HepG2 (cell line): ENCODE data around the gene ELP5. TPM values are rescaled to one million over a fixed set of nuclear protein-coding genes. Genes with fewer than 3 reads are reported as not detected.

Experiments used
- ARNT ChIP-seq: fragments of 450-650 bp; IDR thresholded peaks from 2 replicates; pipeline ENCODE4 v1.6.1; 2017
- ARNT2 ChIP-seq: sonication (generic); formaldehyde crosslinking; IDR thresholded peaks from 2 replicates; pipeline ENCODE4 v1.8.0; 2022; ENCODE audit warnings: mild to moderate bottlenecking, low read depth, missing genetic modification reagents, moderate library complexity
- ATM ChIP-seq: fragments of 450-650 bp; IDR thresholded peaks from 2 replicates; pipeline ENCODE4 v1.7.1; 2017; ENCODE audit warnings: mild to moderate bottlenecking, borderline replicate concordance
- DPF2 ChIP-seq: sonication (generic); formaldehyde crosslinking; IDR thresholded peaks from 2 replicates; pipeline ENCODE4 v1.4.0; 2020; ENCODE audit warnings: mild to moderate bottlenecking, low read depth, missing genetic modification reagents, borderline replicate concordance
- GABPA ChIP-seq, 2 experiments: IDR thresholded peaks; 2 replicates each; pipeline ENCODE4 v1.6.1; 2011 to 2016; ENCODE audit warnings: low read depth in 2 of 2, low read length in 1 of 2, missing biosample characterization in 1 of 2, missing genetic modification characterization in 1 of 2
- IRX3 ChIP-seq: sonication (generic); formaldehyde crosslinking; IDR thresholded peaks from 2 replicates; pipeline ENCODE4 v1.8.1; 2023; ENCODE audit warnings: mild to moderate bottlenecking, low read depth, missing genetic modification reagents, borderline replicate concordance
- MEIS2 ChIP-seq: sonication (generic); formaldehyde crosslinking; IDR thresholded peaks from 2 replicates; pipeline ENCODE4 v1.9.0; 2021; ENCODE audit warnings: mild to moderate bottlenecking, missing genetic modification reagents
- NFYB ChIP-seq: sonication (generic); formaldehyde crosslinking; IDR thresholded peaks from 2 replicates; pipeline ENCODE4 v1.4.0; 2020; ENCODE audit warnings: missing genetic modification reagents
- NR1H2 ChIP-seq: sonication (generic); formaldehyde crosslinking; IDR thresholded peaks from 2 replicates; pipeline ENCODE4 v1.8.1; 2022; ENCODE audit warnings: low read depth, missing genetic modification reagents, borderline replicate concordance
- NR2F2 ChIP-seq: IDR thresholded peaks from 2 replicates; pipeline ENCODE4 v1.6.1; 2012; ENCODE audit warnings: low read depth, inconsistent platforms, borderline replicate concordance
- ZKSCAN8 ChIP-seq: IDR thresholded peaks from 2 replicates; pipeline ENCODE4 v1.6.1; 2016; ENCODE audit warnings: borderline replicate concordance, missing genetic modification reagents, missing compliant biosample characterization
- ZMYM2 ChIP-seq: sonication (generic); formaldehyde crosslinking; IDR thresholded peaks from 2 replicates; pipeline ENCODE4 v1.8.0; 2022; ENCODE audit warnings: mild to moderate bottlenecking, missing genetic modification reagents
- ZMYM3 ChIP-seq: sonication (generic); formaldehyde crosslinking; IDR thresholded peaks from 2 replicates; pipeline ENCODE4 v1.5.1; 2020; ENCODE audit warnings: mild to moderate bottlenecking, missing genetic modification reagents
- ZNF143 ChIP-seq: sonication (generic); formaldehyde crosslinking; IDR thresholded peaks from 2 replicates; pipeline ENCODE4 v1.4.0; 2020; ENCODE audit warnings: missing genetic modification reagents
- ZNF264 ChIP-seq: sonication (generic); formaldehyde crosslinking; IDR thresholded peaks from 2 replicates; pipeline ENCODE4 v1.4.0; 2020; ENCODE audit warnings: missing genetic modification reagents
- ZNF274 ChIP-seq: sonication (generic); formaldehyde crosslinking; IDR thresholded peaks from 2 replicates; pipeline ENCODE4 v1.5.1; 2020; ENCODE audit warnings: mild to moderate bottlenecking, missing genetic modification reagents
- ZNF737 ChIP-seq: sonication (generic); formaldehyde crosslinking; IDR thresholded peaks from 2 replicates; pipeline ENCODE4 v1.5.0; 2020; ENCODE audit warnings: missing genetic modification reagents, mild to moderate bottlenecking, borderline replicate concordance
- ZNF781 ChIP-seq: sonication (generic); formaldehyde crosslinking; IDR thresholded peaks from 2 replicates; pipeline ENCODE4 v1.5.1; 2020; ENCODE audit warnings: borderline replicate concordance, mild to moderate bottlenecking, missing genetic modification reagents; ENCODE audit errors: not compliant biosample characterization
- ZNF790 ChIP-seq: sonication (generic); formaldehyde crosslinking; IDR thresholded peaks from 2 replicates; pipeline ENCODE4 v1.8.0; 2022; ENCODE audit warnings: missing genetic modification reagents, mild to moderate bottlenecking, borderline replicate concordance
- ZNF878 ChIP-seq: sonication (generic); formaldehyde crosslinking; IDR thresholded peaks from 2 replicates; pipeline ENCODE4 v1.8.1; 2023; ENCODE audit warnings: mild to moderate bottlenecking, missing genetic modification reagents, moderate library complexity
- ZSCAN31 ChIP-seq: sonication (generic); formaldehyde crosslinking; IDR thresholded peaks from 2 replicates; pipeline ENCODE4 v1.5.0; 2020; ENCODE audit warnings: low read depth, mild to moderate bottlenecking, missing genetic modification reagents
- polyA plus RNA-seq, 8 experiments: library from polyadenylated mRNA; depleted of rRNA in 3 of 8; stranded (reverse) in 7 of 8; unstranded in 1 of 8; fragments of >200 nt; fragmentation: Illumina TruSeq in 4 of 8; extraction: Trizol in 4 of 8; gene quantifications; 2 replicates each; pipeline versions ENCODE4 v1.2.1 to v1.2.3, GENCODE V29; 2011 to 2016; ENCODE audit warnings: low read depth in 4 of 8, missing spikeins in 1 of 8, mixed read lengths in 1 of 8; ENCODE audit not compliant: insufficient read depth in 1 of 8
- total RNA-seq, 5 experiments: library from RNA; depleted of rRNA; stranded (reverse); fragments of >200 nt; fragmentation: Illumina TruSeq; extraction: Trizol; gene quantifications; 2 replicates each; pipeline ENCODE4 v1.2.3, GENCODE V29; 2016; ENCODE audit warnings: low read depth in 1 of 5
- TF ChIP-seq, protein P1 (sequence below): sonication (generic); formaldehyde crosslinking; IDR thresholded peaks from 2 replicates; pipeline ENCODE4 v1.5.0; 2020; ENCODE audit warnings: mild to moderate bottlenecking, low read depth, missing genetic modification reagents, borderline replicate concordance
- TF ChIP-seq, protein P2 (sequence below): sonication (generic); formaldehyde crosslinking; IDR thresholded peaks from 2 replicates; pipeline ENCODE4 v1.8.0; 2022; ENCODE audit warnings: low read depth, missing genetic modification reagents
- TF ChIP-seq, protein P3 (sequence below): sonication (generic); formaldehyde crosslinking; IDR thresholded peaks from 2 replicates; pipeline ENCODE4 v1.4.0; 2020; ENCODE audit warnings: mild to moderate bottlenecking, missing genetic modification reagents
- TF ChIP-seq, protein P4 (sequence below): sonication (generic); formaldehyde crosslinking; IDR thresholded peaks from 2 replicates; pipeline ENCODE4 v1.8.0; 2022; ENCODE audit warnings: mild to moderate bottlenecking, missing genetic modification reagents, moderate library complexity
- TF ChIP-seq, protein P5 (sequence below): sonication (generic); formaldehyde crosslinking; IDR thresholded peaks from 2 replicates; pipeline ENCODE4 v1.4.0; 2020; ENCODE audit warnings: mild to moderate bottlenecking, missing genetic modification reagents

ELP5 gene
- total and polyA plus RNA-seq, 2 of the 13 experiments (the other 11 are each of a cell fraction or from before 2014, with no cell fraction given), result 67.6 to 69.8 TPM

DNA sequence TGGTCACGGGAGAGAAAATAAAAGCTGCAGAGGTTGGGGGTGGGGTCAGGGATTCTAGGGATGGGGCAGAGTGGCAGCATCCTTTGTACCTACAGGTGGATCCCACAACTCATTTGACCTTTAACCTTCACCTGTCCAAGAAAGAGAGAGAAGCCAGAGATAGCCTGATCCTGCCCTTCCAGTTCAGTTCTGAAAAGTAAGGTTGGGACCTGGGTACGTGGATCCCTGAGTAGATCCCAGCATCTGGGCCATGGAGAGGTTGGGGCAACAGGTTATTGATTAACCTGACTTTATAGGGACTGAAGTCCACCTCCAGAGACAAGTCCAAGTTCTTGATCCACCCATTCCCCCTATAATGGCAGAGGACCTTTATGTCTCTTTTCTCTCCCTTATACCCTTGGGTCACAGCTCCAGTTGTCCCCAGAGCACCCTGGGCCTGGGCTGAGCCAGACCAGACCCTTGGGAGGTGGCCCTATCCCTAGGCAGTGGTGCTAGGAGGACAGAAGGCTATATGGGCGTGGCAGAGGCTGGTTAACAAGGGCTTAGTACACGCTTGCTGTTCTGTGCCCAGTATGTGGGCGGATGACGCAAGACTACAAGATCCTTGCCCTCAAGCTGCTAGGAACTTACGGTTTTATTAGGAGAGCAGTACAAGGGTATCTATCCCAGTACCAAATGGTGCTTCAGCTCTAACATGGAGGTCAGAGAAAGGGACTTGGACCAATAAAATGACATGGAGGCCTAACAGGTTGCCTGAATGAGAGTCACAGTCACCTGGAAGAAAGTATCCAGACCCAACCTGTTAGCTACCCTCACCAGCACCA lies 6.9 kb downstream of the ELP5 start (continued):
- TF ChIP-seq, protein P1, sequence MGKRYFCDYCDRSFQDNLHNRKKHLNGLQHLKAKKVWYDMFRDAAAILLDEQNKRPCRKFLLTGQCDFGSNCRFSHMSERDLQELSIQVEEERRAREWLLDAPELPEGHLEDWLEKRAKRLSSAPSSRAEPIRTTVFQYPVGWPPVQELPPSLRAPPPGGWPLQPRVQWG (CRISPR knock-in tag), result no peak
- TF ChIP-seq ZKSCAN8 (CRISPR knock-in tag), result no peak
- peak; percentile 45; the same call in 1 of the 2 replicates for TF ChIP-seq NR2F2
- peak; percentile 28; the same call in 1 of the 2 replicates for TF ChIP-seq ZNF143 (CRISPR knock-in tag)
- no peak for TF ChIP-seq ZSCAN31 (CRISPR knock-in tag)
- TF ChIP-seq ATM, result no peak
- no peak for TF ChIP-seq ZNF737
- no peak for TF ChIP-seq ZNF781 (CRISPR knock-in tag)
- TF ChIP-seq GABPA (IDR thresholded peaks at IDR 0.05; ENCODE audit: low read depth, low read length), result no peak
- TF ChIP-seq GABPA (CRISPR knock-in tag; IDR thresholded peaks at IDR 0.05; ENCODE audit: low read depth), result no peak
- no peak for TF ChIP-seq MEIS2 (CRISPR knock-in tag)
- no peak for TF ChIP-seq NFYB (CRISPR knock-in tag)
- no peak for TF ChIP-seq NR1H2
- no peak for TF ChIP-seq ZNF264 (CRISPR knock-in tag)
- no peak for TF ChIP-seq ZNF878 (CRISPR knock-in tag)
- 0 out of 2 replicates have a peak, but pooled peaks have one; percentile 18 for TF ChIP-seq DPF2 (CRISPR knock-in tag)
- TF ChIP-seq, protein P2, sequence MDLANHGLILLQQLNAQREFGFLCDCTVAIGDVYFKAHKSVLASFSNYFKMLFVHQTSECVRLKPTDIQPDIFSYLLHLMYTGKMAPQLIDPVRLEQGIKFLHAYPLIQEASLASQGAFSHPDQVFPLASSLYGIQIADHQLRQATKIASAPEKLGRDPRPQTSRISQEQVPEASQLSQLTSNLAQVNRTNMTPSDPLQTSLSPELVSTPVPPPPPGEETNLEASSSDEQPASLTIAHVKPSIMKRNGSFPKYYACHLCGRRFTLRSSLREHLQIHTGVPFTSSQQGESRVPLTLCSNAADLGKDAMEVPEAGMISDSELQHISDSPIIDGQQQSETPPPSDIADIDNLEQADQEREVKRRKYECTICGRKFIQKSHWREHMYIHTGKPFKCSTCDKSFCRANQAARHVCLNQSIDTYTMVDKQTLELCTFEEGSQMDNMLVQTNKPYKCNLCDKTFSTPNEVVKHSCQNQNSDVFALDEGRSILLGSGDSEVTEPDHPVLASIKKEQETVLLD (CRISPR knock-in tag), result no peak
- TF ChIP-seq, protein P3, sequence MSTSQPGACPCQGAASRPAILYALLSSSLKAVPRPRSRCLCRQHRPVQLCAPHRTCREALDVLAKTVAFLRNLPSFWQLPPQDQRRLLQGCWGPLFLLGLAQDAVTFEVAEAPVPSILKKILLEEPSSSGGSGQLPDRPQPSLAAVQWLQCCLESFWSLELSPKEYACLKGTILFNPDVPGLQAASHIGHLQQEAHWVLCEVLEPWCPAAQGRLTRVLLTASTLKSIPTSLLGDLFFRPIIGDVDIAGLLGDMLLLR (CRISPR knock-in tag), result 0 out of 2 replicates have a peak, but pooled peaks have one; percentile 43
- peak; percentile 61; the same call in 1 of the 2 replicates for TF ChIP-seq ZNF274 (CRISPR knock-in tag)
- TF ChIP-seq ZNF790 (CRISPR knock-in tag), result no peak
- TF ChIP-seq ZMYM2 (CRISPR knock-in tag), result no peak
- no peak for TF ChIP-seq ZMYM3 (CRISPR knock-in tag)
- no peak for TF ChIP-seq ARNT
- TF ChIP-seq, protein P4, sequence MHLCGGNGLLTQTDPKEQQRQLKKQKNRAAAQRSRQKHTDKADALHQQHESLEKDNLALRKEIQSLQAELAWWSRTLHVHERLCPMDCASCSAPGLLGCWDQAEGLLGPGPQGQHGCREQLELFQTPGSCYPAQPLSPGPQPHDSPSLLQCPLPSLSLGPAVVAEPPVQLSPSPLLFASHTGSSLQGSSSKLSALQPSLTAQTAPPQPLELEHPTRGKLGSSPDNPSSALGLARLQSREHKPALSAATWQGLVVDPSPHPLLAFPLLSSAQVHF (CRISPR knock-in tag), result no peak
- TF ChIP-seq ARNT2 (CRISPR knock-in tag), result no peak
- TF ChIP-seq, protein P5, sequence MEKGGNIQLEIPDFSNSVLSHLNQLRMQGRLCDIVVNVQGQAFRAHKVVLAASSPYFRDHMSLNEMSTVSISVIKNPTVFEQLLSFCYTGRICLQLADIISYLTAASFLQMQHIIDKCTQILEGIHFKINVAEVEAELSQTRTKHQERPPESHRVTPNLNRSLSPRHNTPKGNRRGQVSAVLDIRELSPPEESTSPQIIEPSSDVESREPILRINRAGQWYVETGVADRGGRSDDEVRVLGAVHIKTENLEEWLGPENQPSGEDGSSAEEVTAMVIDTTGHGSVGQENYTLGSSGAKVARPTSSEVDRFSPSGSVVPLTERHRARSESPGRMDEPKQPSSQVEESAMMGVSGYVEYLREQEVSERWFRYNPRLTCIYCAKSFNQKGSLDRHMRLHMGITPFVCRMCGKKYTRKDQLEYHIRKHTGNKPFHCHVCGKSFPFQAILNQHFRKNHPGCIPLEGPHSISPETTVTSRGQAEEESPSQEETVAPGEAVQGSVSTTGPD, result no peak
- no peak for TF ChIP-seq IRX3
